HEK293T (cell line): ENCODE results near the gene SPRR2F.

Source experiments
- ARNT ChIP-seq: fragments of 450-650 bp; IDR thresholded peaks from 2 replicates; pipeline ENCODE4 v1.6.1; 2017; ENCODE audit warnings: mild to moderate bottlenecking
- BHLHE40 ChIP-seq: fragments of 450-650 bp; IDR thresholded peaks from 2 replicates; pipeline ENCODE4 v1.6.1; 2016; ENCODE audit warnings: mild to moderate bottlenecking, moderate library complexity, borderline replicate concordance
- ELF4 ChIP-seq: fragments of 450-650 bp; IDR thresholded peaks from 2 replicates; pipeline ENCODE4 v1.6.1; 2017; ENCODE audit warnings: antibody characterized with exemption
- FOXA1 ChIP-seq: fragments of 450-650 bp; IDR thresholded peaks from 2 replicates; pipeline ENCODE4 v1.6.1; 2016; ENCODE audit warnings: mild to moderate bottlenecking
- FOXM1 ChIP-seq: fragments of 450-650 bp; IDR thresholded peaks from 2 replicates; pipeline ENCODE4 v1.6.1; 2017; ENCODE audit warnings: mild to moderate bottlenecking, borderline replicate concordance
- LEF1 ChIP-seq: fragments of 450-650 bp; IDR thresholded peaks from 2 replicates; pipeline ENCODE4 v1.6.1; 2017; ENCODE audit warnings: mild to moderate bottlenecking, borderline replicate concordance
- SP1 ChIP-seq: fragments of 450-650 bp; IDR thresholded peaks from 2 replicates; pipeline ENCODE4 v1.6.1; 2017
- SUZ12 ChIP-seq: fragments of 450-650 bp; IDR thresholded peaks from 2 replicates; pipeline ENCODE4 v1.6.1; 2016; ENCODE audit warnings: mild to moderate bottlenecking
- TARDBP ChIP-seq: fragments of 450-650 bp; IDR thresholded peaks from 2 replicates; pipeline ENCODE4 v1.6.1; 2016

DNA sequence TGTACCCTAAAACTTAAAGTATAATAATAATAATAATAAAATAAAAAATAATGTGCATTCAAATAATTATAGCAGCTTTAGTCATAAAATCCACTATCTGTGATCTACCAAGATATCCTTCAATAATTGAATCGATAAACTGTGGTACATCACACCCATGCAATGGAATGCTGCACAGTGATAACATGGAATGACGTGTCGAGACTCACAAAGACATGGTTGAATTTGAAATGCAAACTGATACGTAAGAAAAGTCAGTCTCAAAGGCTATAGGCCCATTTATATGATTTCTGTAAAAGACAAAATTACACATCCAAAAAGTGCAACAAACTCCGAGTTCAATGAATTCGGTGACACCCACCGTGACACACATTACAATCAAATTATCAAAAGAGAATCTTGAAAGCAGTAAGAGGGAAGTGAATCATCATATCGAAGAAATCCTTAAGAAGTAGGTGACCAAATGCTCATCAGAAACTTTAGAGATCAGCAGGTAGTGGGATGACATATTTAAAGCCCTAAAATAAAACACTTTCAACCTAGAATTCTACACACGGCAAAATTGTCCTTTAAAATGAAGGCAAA, 13.8 kb downstream of the SPRR2F start:
- TF ChIP-seq FOXM1 (no peak), BHLHE40 (no peak), TARDBP (no peak), ELF4 (no peak), ARNT (no peak), SP1 (no peak), LEF1 (no peak), FOXA1 (no peak), SUZ12 (no peak)
